Endothelial cell (in vitro differentiated cells): ENCODE measurements around the gene SMPDL3A. TPM values are rescaled to one million over a fixed set of nuclear protein-coding genes. Genes with fewer than 3 reads are reported as not detected.

Experiments
- DNase-seq: peaks from one replicate; pipeline ENCODE4 v3.0.0; 2021; ENCODE audit warnings: low spot score
- H3K27ac Mint-ChIP-seq: one replicate; pipeline ENCODE4 v1.8.0; 2021; ENCODE audit warnings: mixed read lengths, inconsistent platforms; ENCODE audit not compliant: unreplicated experiment
- H3K27me3 Mint-ChIP-seq: one replicate; pipeline ENCODE4 v1.8.0; 2021; ENCODE audit warnings: mild to moderate bottlenecking, moderate library complexity, mixed read lengths, inconsistent platforms; ENCODE audit not compliant: unreplicated experiment
- H3K36me3 Mint-ChIP-seq: one replicate; pipeline ENCODE4 v1.8.0; 2021; ENCODE audit warnings: mild to moderate bottlenecking, low read depth, mixed read lengths, inconsistent platforms; ENCODE audit not compliant: unreplicated experiment
- H3K4me1 Mint-ChIP-seq: one replicate; pipeline ENCODE4 v1.8.0; 2021; ENCODE audit warnings: mild to moderate bottlenecking, mixed read lengths, inconsistent platforms; ENCODE audit not compliant: unreplicated experiment
- H3K4me3 Mint-ChIP-seq: one replicate; pipeline ENCODE4 v1.8.0; 2021; ENCODE audit warnings: mild to moderate bottlenecking, mixed read lengths, inconsistent platforms; ENCODE audit not compliant: unreplicated experiment
- H3K9me3 Mint-ChIP-seq: one replicate; pipeline ENCODE4 v1.8.0; 2021; ENCODE audit warnings: mixed read lengths, inconsistent platforms; ENCODE audit not compliant: unreplicated experiment
- CTCF ChIP-seq: fragments of 200-600 bp; sonication (generic); IDR thresholded peaks from one replicate; pipeline ENCODE4 v1.5.0; 2021; ENCODE audit warnings: antibody characterized with exemption; ENCODE audit not compliant: unreplicated experiment
- total RNA-seq: library from RNA; stranded (reverse); fragmentation: NEBNext Ultra II Directional; extraction: Animal tissue kit (Norgen Biotek cat#: 25700); gene quantifications from one replicate; pipeline ENCODE4 v1.2.1, GENCODE V29; 2021; ENCODE audit not compliant: unreplicated experiment

Gene SMPDL3A
- total RNA-seq, 1 donor from 2014 or later = 10.3 TPM

GRCh38 chr6:122801397-122801796 is 12.3 kb downstream of the SMPDL3A start:
- Mint-ChIP-seq H3K4me3 (no peak overlapping the region), H3K27me3 (no peaks in the 10 kb centered on the region), H3K36me3 (peaks cover 5% of the 10 kb centered on the region), H3K9me3 (no peaks in the 10 kb centered on the region), H3K27ac (no peak overlapping the region), H3K4me1 (peaks cover 9% of the 10 kb centered on the region)
- no peak for TF ChIP-seq CTCF
- DNase-seq = no peak

- H3K4me1 Mint-ChIP-seq = peaks cover 9% of the 10 kb centered on the region
Observed at GRCh38 chr6:122803171-122803661, 14.2 kb downstream of the SMPDL3A start.

GRCh38 chr6:122804962-122805485 is 16.0 kb downstream of the SMPDL3A start:
- no peak overlapping the region for H3K4me3 Mint-ChIP-seq
- H3K36me3 Mint-ChIP-seq = peaks cover 5% of the 10 kb centered on the region
- H3K9me3 Mint-ChIP-seq = no peaks in the 10 kb centered on the region
- peaks cover 9% of the 10 kb centered on the region for H3K4me1 Mint-ChIP-seq
- H3K27ac Mint-ChIP-seq = no peak overlapping the region
- no peaks in the 10 kb centered on the region for H3K27me3 Mint-ChIP-seq
- no peak for TF ChIP-seq CTCF
- no peak for DNase-seq

More at GRCh38 chr6:122803171-122803661, 14.2 kb downstream of the SMPDL3A start:
- TF ChIP-seq CTCF = no peak
- H3K36me3 Mint-ChIP-seq = peaks cover 5% of the 10 kb centered on the region
- H3K4me3 Mint-ChIP-seq = no peak overlapping the region
- H3K27me3 Mint-ChIP-seq = no peaks in the 10 kb centered on the region
- no peaks in the 10 kb centered on the region for H3K9me3 Mint-ChIP-seq
- H3K27ac Mint-ChIP-seq = no peak overlapping the region
- DNase-seq = no peak

GRCh38 chr6:122806291-122806690 is 17.2 kb downstream of the SMPDL3A start:
- no peaks in the 10 kb centered on the region for H3K27me3 Mint-ChIP-seq
- DNase-seq = no peak
- peaks cover 6% of the 10 kb centered on the region for H3K4me1 Mint-ChIP-seq
- TF ChIP-seq CTCF = no peak
- H3K9me3 Mint-ChIP-seq = no peaks in the 10 kb centered on the region
- no peak overlapping the region for H3K4me3 Mint-ChIP-seq
- H3K27ac Mint-ChIP-seq = no peak overlapping the region
- peaks cover 5% of the 10 kb centered on the region for H3K36me3 Mint-ChIP-seq

- Mint-ChIP-seq H3K36me3 (peaks cover 5% of the 10 kb centered on the region), H3K9me3 (no peaks in the 10 kb centered on the region), H3K4me3 (no peak overlapping the region), H3K4me1 (no peaks in the 10 kb centered on the region), H3K27ac (no peak overlapping the region), H3K27me3 (peaks cover under 1% of the 10 kb centered on the region)
- no peak for TF ChIP-seq CTCF
- DNase-seq = no peak
Observed at GRCh38 chr6:122808121-122808885, 19.2 kb downstream of the SMPDL3A start.
